PC-3 (cell line): ENCODE data around the gene FILIP1L.

Experiments used
- EZH2 ChIP-seq: fragments of 300-600 bp; sonication (generic); IDR thresholded peaks from one replicate; pipeline ENCODE4 v1.6.1; 2017; ENCODE audit warnings: antibody characterized with exemption, mild to moderate bottlenecking, low read length; ENCODE audit not compliant: unreplicated experiment
- EZH2phosphoT487 ChIP-seq: fragments of 300-600 bp; sonication (generic); IDR thresholded peaks from 2 replicates; pipeline ENCODE4 v1.6.1; 2018; ENCODE audit warnings: mild to moderate bottlenecking, antibody characterized with exemption, low read length, borderline replicate concordance
- TF ChIP-seq, protein P1 (sequence below): fragments of 300-600 bp; sonication (generic); conservative IDR thresholded peaks from 2 replicates; pipeline ENCODE4 v1.5.1; 2017; ENCODE audit warnings: antibody characterized with exemption, low read depth, mild to moderate bottlenecking, low read length

DNA sequence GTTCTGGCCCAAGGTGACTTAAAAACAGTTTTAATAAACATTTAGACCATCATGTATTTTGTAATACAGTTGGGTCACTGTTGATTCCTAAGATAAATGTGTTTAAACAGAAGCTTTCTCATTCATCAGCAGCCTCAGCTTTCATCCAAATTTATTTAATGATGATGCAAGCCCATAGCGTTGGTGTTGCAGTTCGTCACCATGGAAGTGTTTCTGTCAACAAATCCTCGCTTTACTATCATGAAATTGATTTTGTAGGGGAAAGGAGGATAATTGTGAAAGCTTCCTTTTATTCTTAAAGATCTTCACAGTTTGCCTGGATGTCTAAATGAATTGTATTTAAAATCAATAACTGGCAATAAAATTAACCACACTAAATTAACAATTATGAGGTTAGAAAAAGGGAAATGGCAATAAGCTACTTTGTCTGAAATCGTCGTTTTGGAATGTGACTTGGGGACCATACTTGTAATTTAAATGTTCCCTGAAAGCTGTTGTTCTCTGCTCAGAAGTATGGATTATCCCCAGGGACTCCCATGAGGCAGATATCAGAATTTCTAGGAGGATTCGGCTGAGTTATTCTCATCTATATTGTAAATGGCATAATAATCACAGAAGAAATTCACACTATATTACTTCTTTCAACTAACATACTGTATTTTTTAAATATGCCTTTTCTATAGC is 267.7 kb downstream of the FILIP1L start:
- TF ChIP-seq EZH2 (no peak), EZH2phosphoT487 (no peak)
- TF ChIP-seq, protein P1, sequence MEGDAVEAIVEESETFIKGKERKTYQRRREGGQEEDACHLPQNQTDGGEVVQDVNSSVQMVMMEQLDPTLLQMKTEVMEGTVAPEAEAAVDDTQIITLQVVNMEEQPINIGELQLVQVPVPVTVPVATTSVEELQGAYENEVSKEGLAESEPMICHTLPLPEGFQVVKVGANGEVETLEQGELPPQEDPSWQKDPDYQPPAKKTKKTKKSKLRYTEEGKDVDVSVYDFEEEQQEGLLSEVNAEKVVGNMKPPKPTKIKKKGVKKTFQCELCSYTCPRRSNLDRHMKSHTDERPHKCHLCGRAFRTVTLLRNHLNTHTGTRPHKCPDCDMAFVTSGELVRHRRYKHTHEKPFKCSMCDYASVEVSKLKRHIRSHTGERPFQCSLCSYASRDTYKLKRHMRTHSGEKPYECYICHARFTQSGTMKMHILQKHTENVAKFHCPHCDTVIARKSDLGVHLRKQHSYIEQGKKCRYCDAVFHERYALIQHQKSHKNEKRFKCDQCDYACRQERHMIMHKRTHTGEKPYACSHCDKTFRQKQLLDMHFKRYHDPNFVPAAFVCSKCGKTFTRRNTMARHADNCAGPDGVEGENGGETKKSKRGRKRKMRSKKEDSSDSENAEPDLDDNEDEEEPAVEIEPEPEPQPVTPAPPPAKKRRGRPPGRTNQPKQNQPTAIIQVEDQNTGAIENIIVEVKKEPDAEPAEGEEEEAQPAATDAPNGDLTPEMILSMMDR, result no peak
